Measurements from ENCODE around the gene HOXB4.

The HOXB4 gene

GRCh38 chr17:48570325-48571023 lies 7.7 kb downstream of the HOXB4 start:
- no peak for DNase-seq

- no peak for DNase-seq
Observed at GRCh38 chr17:48569674-48570324, 8.4 kb downstream of the HOXB4 start.

GRCh38 chr17:48569240-48569582 lies 8.9 kb downstream of the HOXB4 start:
- DNase-seq, result no peak

- DNase-seq, result no peak
Observed at GRCh38 chr17:48568499-48569239, 9.5 kb downstream of the HOXB4 start.

- DNase-seq, result no peak
Observed at GRCh38 chr17:48567646-48568354, 10.3 kb downstream of the HOXB4 start.

- DNase-seq, result no peak
Observed at GRCh38 chr17:48567209-48567608, 10.9 kb downstream of the HOXB4 start.

- DNase-seq, result no peak
Observed at GRCh38 chr17:48566717-48567116, 11.4 kb downstream of the HOXB4 start.

- DNase-seq, result no peak
Observed at GRCh38 chr17:48565925-48566710, 12.0 kb downstream of the HOXB4 start.

- DNase-seq, result no peak
Observed at GRCh38 chr17:48565022-48565554, 13.1 kb downstream of the HOXB4 start.

GRCh38 chr17:48564188-48565021 lies 13.7 kb downstream of the HOXB4 start:
- no peak for DNase-seq

- no peak for DNase-seq
Observed at GRCh38 chr17:48563867-48564187, 14.3 kb downstream of the HOXB4 start.

GRCh38 chr17:48563385-48563838 lies 14.7 kb downstream of the HOXB4 start:
- DNase-seq, result no peak

- no peak for DNase-seq
Observed at GRCh38 chr17:48562934-48563333, 15.2 kb downstream of the HOXB4 start.

GRCh38 chr17:48561884-48562810 lies 16.0 kb downstream of the HOXB4 start:
- no peak for DNase-seq

- no peak for DNase-seq
Observed at GRCh38 chr17:48559840-48560817, 18.0 kb downstream of the HOXB4 start.

GRCh38 chr17:48559122-48559839 lies 18.9 kb downstream of the HOXB4 start:
- no peak for DNase-seq

GRCh38 chr17:48558831-48559121 lies 19.4 kb downstream of the HOXB4 start:
- no peak for DNase-seq

GRCh38 chr17:48558057-48558830 lies 19.9 kb downstream of the HOXB4 start:
- no peak for DNase-seq
